ENCODE results near the gene NARS2.
"Not testable (repeated sequence)": the region's sequence is repeated elsewhere in the genome, so short reads cannot be mapped to it uniquely, and the experiment has no call there.

The NARS2 gene

DNA sequence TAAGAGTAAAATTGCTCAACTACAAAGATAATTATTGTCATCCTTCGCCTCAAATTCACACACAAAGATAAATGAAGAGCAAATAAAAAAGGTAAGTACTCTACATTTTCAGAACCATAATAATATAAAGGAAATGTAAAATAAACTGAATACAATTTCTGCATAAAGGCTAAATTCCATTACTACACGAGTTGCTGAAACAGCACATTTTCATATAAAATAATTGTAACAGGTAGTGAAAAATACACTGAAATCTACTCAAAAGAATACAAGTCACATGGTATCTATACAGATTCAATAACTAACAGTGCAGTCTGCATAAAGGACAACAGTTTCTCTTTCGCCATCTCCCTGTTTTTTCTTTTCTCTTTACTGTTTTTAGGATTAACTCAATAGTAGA is 102.3 kb downstream of the NARS2 start:
- Histone ChIP-seq H3K9me3 (ENCODE audit: control insufficient read depth, low read length) (no peaks in the 10 kb centered on the region), H3K36me3 (ENCODE audit: control insufficient read depth, insufficient read depth, low read length) (no peaks in the 10 kb centered on the region), H3K27me3 (ENCODE audit: control insufficient read depth, insufficient read depth, low read length, poor library complexity, severe bottlenecking) (no peaks in the 10 kb centered on the region), H3K4me3 (ENCODE audit: insufficient read depth, low read depth, low read length) (no peak overlapping the region), H3K27ac (ENCODE audit: insufficient read depth, low read depth, low read length, poor library complexity, severe bottlenecking) (no peak overlapping the region), H3K4me1 (ENCODE audit: control insufficient read depth, insufficient read depth, low read length) (peaks cover 3% of the 10 kb centered on the region)
- 88 to 89% methylated on average over 1 to 2 of the region's 3 CpGs for WGBS, 2 experiments

DNA sequence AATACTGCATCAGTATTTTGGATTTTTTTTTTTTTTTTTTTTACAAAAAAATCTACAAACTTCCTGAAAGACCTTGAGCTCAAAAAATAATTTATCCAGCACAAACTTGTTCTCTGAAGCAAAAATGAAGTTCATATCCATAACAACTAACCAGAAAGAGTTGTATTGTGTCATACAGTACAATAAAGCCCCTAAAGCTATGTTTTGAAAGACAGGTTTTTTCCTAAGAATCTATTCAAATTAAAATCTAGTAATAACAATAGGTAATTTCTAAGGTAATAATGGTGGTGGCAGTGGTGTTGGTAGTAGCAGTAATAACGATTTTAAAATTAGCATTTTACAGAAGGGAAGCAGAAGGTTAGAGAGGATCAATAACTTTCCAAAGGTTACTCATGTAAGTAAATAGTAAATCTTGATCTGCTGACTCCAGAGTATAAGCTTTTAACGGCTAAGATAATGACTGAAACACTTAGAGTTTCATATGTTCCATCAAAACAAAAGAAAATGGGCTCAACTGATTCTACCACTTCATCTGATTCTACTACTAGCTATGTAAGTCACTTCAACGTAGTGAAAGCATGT is 103.7 kb downstream of the NARS2 start:
- 63 to 87% methylated on average over 2 of the region's 3 CpGs for WGBS, 2 experiments
- Histone ChIP-seq H3K27ac (ENCODE audit: insufficient read depth, low read depth, low read length, poor library complexity, severe bottlenecking) (no peak overlapping the region), H3K27me3 (ENCODE audit: control insufficient read depth, insufficient read depth, low read length, poor library complexity, severe bottlenecking) (no peaks in the 10 kb centered on the region), H3K9me3 (ENCODE audit: control insufficient read depth, low read length) (no peaks in the 10 kb centered on the region), H3K4me3 (ENCODE audit: insufficient read depth, low read depth, low read length) (no peak overlapping the region), H3K36me3 (ENCODE audit: control insufficient read depth, insufficient read depth, low read length) (no peaks in the 10 kb centered on the region), H3K4me1 (ENCODE audit: control insufficient read depth, insufficient read depth, low read length) (no peaks in the 10 kb centered on the region)

DNA sequence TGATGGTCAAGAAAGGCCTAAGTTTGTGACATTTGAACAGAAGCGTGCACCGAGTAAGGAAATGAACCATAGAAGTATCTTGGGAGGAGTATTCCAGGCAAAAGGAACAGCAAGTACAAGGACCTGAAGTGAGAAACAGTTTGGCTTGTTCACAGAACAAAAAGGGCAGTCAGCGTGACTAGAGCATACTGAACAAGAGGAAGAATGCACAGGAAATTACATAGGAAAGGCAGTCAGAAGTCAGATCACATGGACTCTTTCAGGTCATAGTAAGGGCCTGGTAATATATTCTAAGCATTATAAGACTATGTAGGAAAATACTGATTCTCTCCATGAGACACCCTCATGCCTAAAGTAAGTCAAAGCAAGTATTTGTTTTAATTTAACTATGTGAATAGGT is 104.8 kb downstream of the NARS2 start:
- WGBS, 2 experiments: 90 to 91% methylated on average over 3 of the region's 3 CpGs
- H3K36me3 ChIP-seq (ENCODE audit: control insufficient read depth, insufficient read depth, low read length): peaks cover 6% of the 10 kb centered on the region

DNA sequence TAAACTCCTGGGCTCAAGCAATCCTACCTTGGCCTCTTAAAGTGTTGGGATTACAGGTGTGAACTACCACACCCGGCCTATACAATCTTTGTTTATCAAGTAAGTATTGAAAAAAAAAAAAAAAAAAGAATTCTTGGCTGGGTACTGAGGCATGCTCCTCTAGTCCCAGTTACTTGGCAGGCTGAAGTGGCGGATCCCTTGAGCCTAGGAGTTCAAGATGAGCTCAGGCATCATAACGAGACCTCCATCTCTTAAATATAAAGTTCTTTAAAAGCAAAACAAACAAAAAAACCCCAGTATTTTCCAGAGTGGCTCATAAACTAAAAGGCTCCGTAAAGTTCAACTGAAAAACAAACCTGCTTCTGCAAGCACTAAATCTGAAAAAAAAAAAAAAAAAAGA is 106.7 kb downstream of the NARS2 start:
- Histone ChIP-seq H3K4me3 (ENCODE audit: insufficient read depth, low read depth, low read length) (no peak overlapping the region), H3K9me3 (ENCODE audit: control insufficient read depth, low read length) (no peaks in the 10 kb centered on the region), H3K36me3 (ENCODE audit: control insufficient read depth, insufficient read depth, low read length) (peaks cover 6% of the 10 kb centered on the region), H3K27me3 (ENCODE audit: control insufficient read depth, insufficient read depth, low read length, poor library complexity, severe bottlenecking) (no peaks in the 10 kb centered on the region), H3K4me1 (ENCODE audit: control insufficient read depth, insufficient read depth, low read length) (no peaks in the 10 kb centered on the region), H3K27ac (ENCODE audit: insufficient read depth, low read depth, low read length, poor library complexity, severe bottlenecking) (no peak overlapping the region)
- WGBS, 2 experiments: 94 to 98% methylated on average over 4 of the region's 4 CpGs

More for the DNA sequence above, 104.8 kb downstream of the NARS2 start:
- H3K27ac ChIP-seq (ENCODE audit: insufficient read depth, low read depth, low read length, poor library complexity, severe bottlenecking): peak overlapping the region; percentile 11
- no peak overlapping the region for H3K4me3 ChIP-seq (ENCODE audit: insufficient read depth, low read depth, low read length)
- H3K4me1 ChIP-seq (ENCODE audit: control insufficient read depth, insufficient read depth, low read length): no peaks in the 10 kb centered on the region
- no peaks in the 10 kb centered on the region for H3K9me3 ChIP-seq (ENCODE audit: control insufficient read depth, low read length)
- H3K27me3 ChIP-seq (ENCODE audit: control insufficient read depth, insufficient read depth, low read length, poor library complexity, severe bottlenecking): no peaks in the 10 kb centered on the region

DNA sequence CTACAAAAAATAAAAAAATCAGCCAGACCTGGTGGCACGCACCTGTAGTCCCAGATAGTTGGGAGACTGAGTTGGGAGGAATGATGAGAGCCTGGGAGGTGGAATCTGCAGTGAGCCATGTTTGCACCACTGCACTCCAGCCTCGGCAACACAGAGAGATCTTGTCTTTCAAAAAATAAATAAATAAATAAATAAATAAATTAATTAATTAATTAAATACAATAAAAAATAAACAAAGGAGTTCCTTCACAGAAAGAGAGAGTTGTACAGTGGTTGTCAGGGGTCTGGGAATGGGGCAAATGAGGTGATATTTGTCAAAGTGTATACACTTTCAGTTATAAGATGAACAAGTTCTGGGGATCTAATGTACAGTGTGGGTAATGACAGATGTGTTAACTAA is 107.3 kb downstream of the NARS2 start:
- 95 to 96% methylated on average over 1 of the region's 2 CpGs for whole genome bisulfite sequencing, 2 experiments
- Histone ChIP-seq H3K27ac (ENCODE audit: insufficient read depth, low read depth, low read length, poor library complexity, severe bottlenecking) (no peak overlapping the region), H3K36me3 (ENCODE audit: control insufficient read depth, insufficient read depth, low read length) (peaks cover 6% of the 10 kb centered on the region), H3K27me3 (ENCODE audit: control insufficient read depth, insufficient read depth, low read length, poor library complexity, severe bottlenecking) (no peaks in the 10 kb centered on the region), H3K4me1 (ENCODE audit: control insufficient read depth, insufficient read depth, low read length) (no peaks in the 10 kb centered on the region), H3K9me3 (ENCODE audit: control insufficient read depth, low read length) (no peaks in the 10 kb centered on the region), H3K4me3 (ENCODE audit: insufficient read depth, low read depth, low read length) (no peak overlapping the region)

DNA sequence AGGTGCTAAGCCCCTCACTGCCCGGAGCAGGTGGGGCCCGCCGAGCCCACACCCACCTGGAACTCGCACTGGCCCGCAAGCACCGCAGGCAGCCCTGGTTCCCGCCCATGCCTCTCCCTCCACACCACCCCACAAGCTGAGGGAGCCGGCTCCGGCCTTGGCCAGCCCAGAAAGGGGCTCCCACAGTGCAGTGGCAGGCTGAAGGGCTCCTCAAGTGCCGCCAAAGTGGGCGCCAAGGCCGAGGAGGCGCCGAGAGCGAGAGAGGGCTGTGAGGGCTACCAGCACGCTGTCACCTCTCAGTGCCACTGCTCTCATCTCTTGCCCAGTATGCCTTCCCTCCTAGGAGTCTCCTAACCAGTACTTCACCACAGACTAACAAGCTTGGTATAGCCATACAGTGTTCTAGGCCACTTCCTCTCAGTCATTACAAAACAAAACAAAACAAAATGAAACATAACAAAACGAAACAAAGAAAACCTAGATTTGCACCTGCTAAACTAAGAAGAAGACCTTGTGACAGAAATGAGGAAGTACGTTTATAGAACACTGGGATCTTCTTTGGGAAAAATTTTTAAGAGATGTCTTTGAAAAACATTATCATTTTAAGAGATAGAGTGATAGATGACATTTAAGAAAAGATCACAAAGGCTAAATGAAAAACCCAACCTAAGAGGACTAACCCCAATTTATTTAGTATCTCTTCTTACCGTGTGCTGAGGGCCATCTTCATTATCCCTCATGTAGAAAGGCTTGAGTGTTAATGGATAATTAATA is 109.3 kb downstream of the NARS2 start:
- WGBS, 2 experiments: 95 to 96% methylated on average over 19 of the region's 19 CpGs
- Histone ChIP-seq H3K4me3 (ENCODE audit: insufficient read depth, low read depth, low read length) (no peak overlapping the region), H3K36me3 (ENCODE audit: control insufficient read depth, insufficient read depth, low read length) (peaks cover 10% of the 10 kb centered on the region)

GRCh38 chr11:78464787-78465168 is 109.9 kb downstream of the NARS2 start:
- 97% methylated on average over 14 of the region's 14 CpGs for WGBS, 2 experiments
- H3K27me3 ChIP-seq (ENCODE audit: control insufficient read depth, insufficient read depth, low read length, poor library complexity, severe bottlenecking); H3K4me3 ChIP-seq (ENCODE audit: insufficient read depth, low read depth, low read length); H3K4me1 ChIP-seq (ENCODE audit: control insufficient read depth, insufficient read depth, low read length); H3K27ac ChIP-seq (ENCODE audit: insufficient read depth, low read depth, low read length, poor library complexity, severe bottlenecking); H3K9me3 ChIP-seq (ENCODE audit: control insufficient read depth, low read length): not testable (repeated sequence)
- peaks cover 12% of the 10 kb centered on the region for H3K36me3 ChIP-seq (ENCODE audit: control insufficient read depth, insufficient read depth, low read length)

More for the DNA sequence above, 109.3 kb downstream of the NARS2 start:
- H3K27me3 ChIP-seq (ENCODE audit: control insufficient read depth, insufficient read depth, low read length, poor library complexity, severe bottlenecking): no peaks in the 10 kb centered on the region
- no peak overlapping the region for H3K27ac ChIP-seq (ENCODE audit: insufficient read depth, low read depth, low read length, poor library complexity, severe bottlenecking)
- no peaks in the 10 kb centered on the region for H3K9me3 ChIP-seq (ENCODE audit: control insufficient read depth, low read length)
- H3K4me1 ChIP-seq (ENCODE audit: control insufficient read depth, insufficient read depth, low read length): no peaks in the 10 kb centered on the region

GRCh38 chr11:78460471-78460870 is 114.2 kb downstream of the NARS2 start:
- H3K27me3 ChIP-seq (ENCODE audit: control insufficient read depth, insufficient read depth, low read length, poor library complexity, severe bottlenecking): no peaks in the 10 kb centered on the region
- peaks cover 14% of the 10 kb centered on the region for H3K36me3 ChIP-seq (ENCODE audit: control insufficient read depth, insufficient read depth, low read length)
- H3K4me3 ChIP-seq (ENCODE audit: insufficient read depth, low read depth, low read length): no peak overlapping the region
- WGBS, 2 experiments: 96 to 99% methylated on average over 1 of the region's 1 CpG
- no peak overlapping the region for H3K27ac ChIP-seq (ENCODE audit: insufficient read depth, low read depth, low read length, poor library complexity, severe bottlenecking)
- no peaks in the 10 kb centered on the region for H3K9me3 ChIP-seq (ENCODE audit: control insufficient read depth, low read length)
- H3K4me1 ChIP-seq (ENCODE audit: control insufficient read depth, insufficient read depth, low read length): no peaks in the 10 kb centered on the region

DNA sequence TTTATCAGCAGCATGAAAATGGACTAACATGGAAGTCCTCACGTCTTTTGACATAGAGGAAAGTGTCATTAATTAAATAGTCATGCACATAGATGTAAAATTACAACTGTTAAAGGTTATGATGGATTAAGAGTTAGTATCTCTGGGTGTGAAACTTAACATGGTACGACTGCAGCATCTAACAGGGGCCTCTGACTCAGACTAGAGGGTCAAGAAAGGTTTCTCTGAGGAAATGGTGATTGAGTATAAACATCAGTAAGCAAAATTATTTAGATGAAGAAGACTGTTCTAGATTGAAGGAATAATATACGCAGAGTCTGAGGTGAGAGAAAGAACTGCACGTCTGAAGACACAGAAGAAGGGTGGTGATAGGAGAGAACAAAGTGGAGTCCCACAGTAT is 114.9 kb downstream of the NARS2 start:
- Histone ChIP-seq H3K9me3 (ENCODE audit: control insufficient read depth, low read length) (no peaks in the 10 kb centered on the region), H3K4me1 (ENCODE audit: control insufficient read depth, insufficient read depth, low read length) (no peaks in the 10 kb centered on the region), H3K27me3 (ENCODE audit: control insufficient read depth, insufficient read depth, low read length, poor library complexity, severe bottlenecking) (no peaks in the 10 kb centered on the region), H3K36me3 (ENCODE audit: control insufficient read depth, insufficient read depth, low read length) (peaks cover 10% of the 10 kb centered on the region), H3K4me3 (ENCODE audit: insufficient read depth, low read depth, low read length) (no peak overlapping the region), H3K27ac (ENCODE audit: insufficient read depth, low read depth, low read length, poor library complexity, severe bottlenecking) (no peak overlapping the region)
- whole genome bisulfite sequencing, 2 experiments: 94 to 97% methylated on average over 4 of the region's 4 CpGs

GRCh38 chr11:78457448-78457847 is 117.2 kb downstream of the NARS2 start:
- Histone ChIP-seq H3K27me3 (ENCODE audit: control insufficient read depth, insufficient read depth, low read length, poor library complexity, severe bottlenecking) (no peaks in the 10 kb centered on the region), H3K36me3 (ENCODE audit: control insufficient read depth, insufficient read depth, low read length) (peaks cover 10% of the 10 kb centered on the region), H3K27ac (ENCODE audit: insufficient read depth, low read depth, low read length, poor library complexity, severe bottlenecking) (no peak overlapping the region), H3K4me1 (ENCODE audit: control insufficient read depth, insufficient read depth, low read length) (no peaks in the 10 kb centered on the region), H3K4me3 (ENCODE audit: insufficient read depth, low read depth, low read length) (no peak overlapping the region), H3K9me3 (ENCODE audit: control insufficient read depth, low read length) (no peaks in the 10 kb centered on the region)
- 92 to 98% methylated on average over 1 to 2 of the region's 2 CpGs for WGBS, 2 experiments

Data from ectodermal cell (in vitro differentiated cells).